Measurements from ENCODE around the gene RAF1. TPM values are rescaled to one million over a fixed set of nuclear protein-coding genes. Genes with fewer than 3 reads are reported as not detected.

Gene RAF1
- polyA plus RNA-seq, 2 of the 4 experiments (the other 2 are of a cell fraction): 56.2 to 94.6 TPM

- ChIA-PET CTCF (interaction anchor here (0.7 to 7.5 kb wide), 14 partner anchors 10 to 510 kb away, joined by 3 to 44 read pairs (median 4); no protein-coding TSS in a partner anchor), POLR2A (no interaction called here)
- Histone ChIP-seq H3K4me3 (no peak overlapping the region), H3K4me2 (no peak overlapping the region), H3K27ac (no peak overlapping the region), H3K9me3 (peaks cover 3% of the 10 kb centered on the region; the same call in 1 of the 3 replicates), H3K4me1 (peaks cover 9% of the 10 kb centered on the region)
- peak; percentile 59 to 83 for DNase-seq (ENCODE audit: low read depth in 1 of 2, low spot score in 1 of 2)
- peak; percentile 89 to 96 for ATAC-seq
- FAIRE-seq: no peak
- 34% methylated on average over 2 of the region's 2 CpGs for WGBS (ENCODE audit: missing lambda C conversion rate)
- TF ChIP-seq RARB (CRISPR knock-in tag; IDR thresholded peaks at IDR 0.05) (no peak), CTCF (IDR thresholded peaks at IDR 0.05) (peak; percentile 57), RAD21 (conservative IDR thresholded peaks at IDR 0.05 in 1 of 2, IDR thresholded peaks at IDR 0.05 in 1 of 2) (peak; percentile 38 to 69; a peak in 4 of 5 replicates), HOXA7 (CRISPR knock-in tag; IDR thresholded peaks at IDR 0.05) (no peak), SMC3 (IDR thresholded peaks at IDR 0.05) (peak; percentile 36; the same call in 1 of the 3 replicates), FOXS1 (CRISPR knock-in tag; IDR thresholded peaks at IDR 0.05) (no peak)
- TF ChIP-seq, protein P1, sequence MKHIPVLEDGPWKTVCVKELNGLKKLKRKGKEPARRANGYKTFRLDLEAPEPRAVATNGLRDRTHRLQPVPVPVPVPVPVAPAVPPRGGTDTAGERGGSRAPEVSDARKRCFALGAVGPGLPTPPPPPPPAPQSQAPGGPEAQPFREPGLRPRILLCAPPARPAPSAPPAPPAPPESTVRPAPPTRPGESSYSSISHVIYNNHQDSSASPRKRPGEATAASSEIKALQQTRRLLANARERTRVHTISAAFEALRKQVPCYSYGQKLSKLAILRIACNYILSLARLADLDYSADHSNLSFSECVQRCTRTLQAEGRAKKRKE (CRISPR knock-in tag; IDR thresholded peaks at IDR 0.05; ENCODE audit: low read depth): no peak
These were observed 42.8 kb upstream of the RAF1 start for GRCh38 chr3:12706504-12707253.

GRCh38 chr3:12705981-12706380 lies 42.1 kb upstream of the RAF1 start:
- no peak for TF ChIP-seq RNF2 (IDR thresholded peaks at IDR 0.05; ENCODE audit: borderline replicate concordance, low read depth)
- no peak for TF ChIP-seq PBX3 (IDR thresholded peaks at IDR 0.05)
- TF ChIP-seq ESRRA (IDR thresholded peaks at IDR 0.05; ENCODE audit: borderline replicate concordance, low read length): no peak
- TF ChIP-seq HMGXB4 (CRISPR knock-in tag; IDR thresholded peaks at IDR 0.05; ENCODE audit: borderline replicate concordance): no peak
- no peak for TF ChIP-seq CEBPB (IDR thresholded peaks at IDR 0.05)
- TF ChIP-seq, protein P2, sequence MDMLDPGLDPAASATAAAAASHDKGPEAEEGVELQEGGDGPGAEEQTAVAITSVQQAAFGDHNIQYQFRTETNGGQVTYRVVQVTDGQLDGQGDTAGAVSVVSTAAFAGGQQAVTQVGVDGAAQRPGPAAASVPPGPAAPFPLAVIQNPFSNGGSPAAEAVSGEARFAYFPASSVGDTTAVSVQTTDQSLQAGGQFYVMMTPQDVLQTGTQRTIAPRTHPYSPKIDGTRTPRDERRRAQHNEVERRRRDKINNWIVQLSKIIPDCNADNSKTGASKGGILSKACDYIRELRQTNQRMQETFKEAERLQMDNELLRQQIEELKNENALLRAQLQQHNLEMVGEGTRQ (IDR thresholded peaks at IDR 0.05): no peak
- no peak for TF ChIP-seq HDAC2 (IDR thresholded peaks at IDR 0.05)
- no peak for TF ChIP-seq BHLHE40 (IDR thresholded peaks at IDR 0.05; ENCODE audit: low read depth, low read length)
- no peak for TF ChIP-seq HOXA7 (CRISPR knock-in tag; IDR thresholded peaks at IDR 0.05)
- no peak for TF ChIP-seq KDM1A (IDR thresholded peaks at IDR 0.05; ENCODE audit: low read depth)
- TF ChIP-seq POLR2A (IDR thresholded peaks at IDR 0.05; ENCODE audit: low read length): no peak
- TF ChIP-seq NPAS2 (CRISPR knock-in tag; IDR thresholded peaks at IDR 0.05; ENCODE audit: borderline replicate concordance): no peak
- no peak for TF ChIP-seq EHF (CRISPR knock-in tag; IDR thresholded peaks at IDR 0.05)
- no peak for TF ChIP-seq ZSCAN20 (CRISPR knock-in tag; IDR thresholded peaks at IDR 0.05)
- TF ChIP-seq JUNB (IDR thresholded peaks at IDR 0.05): no peak
- TF ChIP-seq E2F6 (IDR thresholded peaks at IDR 0.05; ENCODE audit: borderline replicate concordance, low read depth): no peak
- WGBS (ENCODE audit: missing lambda C conversion rate): 96% methylated on average over 1 of the region's 1 CpG
- FAIRE-seq (no peak), ATAC-seq (no peak), DNase-seq (ENCODE audit: low read depth in 1 of 2, low spot score in 1 of 2) (no peak)
- POLR2A ChIA-PET: no interaction called here
- CTCF ChIA-PET: interaction anchor here (1.0 to 7.5 kb wide), 11 partner anchors 11 to 136 kb away, joined by 3 to 44 read pairs (median 5); partner anchors contain the start of gene RPL32
- Histone ChIP-seq H3K4me3 (no peak overlapping the region), H3K9me3 (peaks cover 3% of the 10 kb centered on the region; the same call in 1 of the 3 replicates), H3K27ac (no peak overlapping the region), H3K4me1 (peaks cover 9% of the 10 kb centered on the region), H3K4me2 (no peak overlapping the region)

Measured in A549 (cell line).